B cell (primary cell): ENCODE measurements around the gene RPH3AL.

Source experiments
- CTCF ChIP-seq: fragments of 200-600 bp; IDR thresholded peaks from one replicate; pipeline ENCODE4 v1.8.0; 2022; ENCODE audit warnings: antibody characterized with exemption, mild to moderate bottlenecking
- EZH2 ChIP-seq: IDR thresholded peaks from 2 replicates; pipeline ENCODE4 v1.6.1; 2012; ENCODE audit warnings: borderline replicate concordance, low read depth, mild to moderate bottlenecking, moderate library complexity, low read length; ENCODE audit not compliant: insufficient read depth, poor library complexity, severe bottlenecking

- no peak for TF ChIP-seq CTCF
- no peak for TF ChIP-seq EZH2
Observed at GRCh38 chr17:305090-305976, 47.3 kb downstream of the RPH3AL start.
